ENCODE data around the gene SACS.
"Not testable (repeated sequence)": the region's sequence is repeated elsewhere in the genome, so short reads cannot be mapped to it uniquely, and the experiment has no call there.

SACS gene

DNA sequence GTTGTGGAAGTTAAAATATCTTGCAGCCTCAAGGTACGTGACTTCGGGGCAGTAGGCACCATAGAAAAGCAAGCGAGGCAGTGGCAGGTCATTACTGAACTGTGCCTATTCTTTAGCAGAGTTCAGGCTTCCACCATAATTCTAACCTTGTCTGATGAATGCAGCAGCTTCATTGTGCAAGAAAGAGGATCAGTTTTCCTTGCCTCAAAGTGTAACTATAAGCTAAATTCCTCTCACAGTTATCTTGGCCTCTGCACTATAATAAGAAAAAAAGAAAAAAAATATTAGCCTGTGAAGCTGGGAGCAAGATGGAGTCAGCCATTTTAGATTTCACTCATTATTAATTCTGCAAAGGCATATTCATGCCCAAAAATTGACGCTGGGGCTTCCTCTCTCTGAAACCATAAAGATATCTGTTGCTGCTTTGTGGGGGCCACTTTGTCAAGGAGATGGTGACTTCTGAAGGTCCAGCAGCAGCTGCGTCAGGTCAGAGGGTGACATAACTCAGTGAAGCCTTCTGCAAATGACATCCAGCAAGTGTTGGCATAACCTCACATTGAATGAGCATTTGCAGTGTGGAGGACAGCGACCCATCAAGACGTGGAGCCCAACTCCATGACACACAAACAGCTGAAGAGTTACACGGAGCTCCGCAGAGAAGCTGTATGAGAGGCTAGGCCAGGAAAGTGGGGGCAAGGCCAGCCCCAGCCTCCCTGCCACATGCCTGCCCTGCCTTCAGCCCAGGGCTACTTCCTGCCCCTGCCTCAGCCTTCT is 23.1 kb upstream of the SACS start:
- DNase-seq: no peak

DNA sequence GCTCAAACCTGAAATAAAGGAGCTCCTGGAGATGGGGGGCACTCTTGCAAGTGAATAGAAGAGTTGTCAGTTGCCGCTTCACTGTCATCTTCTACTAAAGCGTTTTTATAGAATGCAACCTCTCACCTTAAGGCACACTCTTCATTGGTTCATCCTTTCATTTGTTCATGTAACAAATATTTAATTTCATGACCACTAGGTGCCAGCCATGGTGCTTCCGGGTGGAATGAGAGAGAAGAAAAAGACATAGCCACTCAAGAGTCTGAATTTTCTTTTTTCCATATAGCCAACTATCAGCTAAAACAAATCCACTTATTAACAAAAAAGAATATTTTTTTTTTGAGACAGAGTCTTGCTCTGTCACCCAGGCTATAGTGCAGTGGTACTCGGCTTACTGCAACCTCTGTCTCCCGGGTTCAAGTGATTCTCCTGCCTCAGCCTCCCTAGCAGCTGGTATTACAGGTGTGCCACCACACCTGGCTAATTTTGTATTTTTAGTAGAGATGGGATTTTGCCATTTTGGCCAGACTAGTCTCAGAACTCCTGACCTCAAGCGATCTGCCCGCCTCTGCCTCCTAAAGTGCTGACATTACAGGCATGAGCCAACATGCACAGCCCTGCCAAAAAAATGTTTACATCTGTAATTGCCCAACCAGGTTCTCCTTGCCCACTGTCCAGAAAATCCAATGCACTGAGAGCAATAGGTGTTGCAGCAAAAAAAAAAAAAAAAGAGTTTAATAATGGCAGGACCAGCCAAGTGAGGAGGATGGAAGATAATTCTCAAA is 22.1 kb upstream of the SACS start:
- DNase-seq: no peak

DNA sequence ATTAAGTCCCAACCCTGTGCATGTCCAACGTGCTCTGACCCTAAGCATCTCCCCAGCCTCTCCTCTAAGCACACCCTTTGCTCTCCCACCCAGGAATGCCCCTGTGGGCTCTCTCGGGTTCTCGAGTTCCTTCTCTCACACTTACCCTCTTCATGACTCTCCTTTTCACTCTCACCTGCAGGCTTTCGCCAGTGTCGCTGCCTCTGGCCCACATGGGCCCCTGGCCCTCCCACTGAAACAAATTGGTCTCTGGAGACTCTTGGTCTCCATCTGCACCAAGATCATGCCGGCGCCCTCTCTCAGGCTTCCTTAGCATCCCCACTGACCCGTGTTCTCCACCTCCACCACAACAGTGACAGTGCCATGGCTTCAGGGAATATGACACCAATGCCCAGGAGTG is 19.6 kb upstream of the SACS start:
- no peak for DNase-seq

DNA sequence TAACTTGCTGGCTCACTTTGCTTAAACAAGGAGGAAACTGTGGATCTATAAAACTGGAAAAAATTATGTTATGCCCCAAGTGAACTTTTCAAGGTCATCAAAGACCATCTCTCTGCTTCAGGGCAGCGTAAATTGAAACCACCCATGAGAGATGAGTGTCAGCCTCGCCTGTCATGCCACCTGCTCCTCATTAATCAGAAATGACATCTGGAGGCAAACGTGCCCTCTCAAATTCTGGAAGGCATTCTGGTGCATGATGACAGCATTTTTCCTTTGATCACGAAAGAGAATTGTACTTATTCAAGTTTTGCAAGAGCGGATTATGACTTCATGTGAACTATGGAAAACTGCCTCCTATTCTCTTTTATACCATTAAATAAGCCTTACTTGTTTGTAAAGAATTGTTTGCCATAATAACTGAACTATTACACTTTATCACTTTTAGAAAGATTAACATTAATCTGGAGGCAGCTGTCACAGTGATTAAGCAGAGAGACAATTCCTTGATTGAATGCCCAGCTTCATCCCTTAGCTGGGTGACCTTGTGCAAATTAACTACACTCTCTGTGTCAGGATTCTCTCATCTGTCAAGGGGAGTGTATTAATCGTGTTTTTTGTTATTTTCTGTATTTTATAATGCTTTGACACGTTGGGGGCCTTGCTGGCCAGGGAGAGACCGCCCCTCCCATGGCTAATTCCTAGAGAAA is 17.0 kb upstream of the SACS start:
- DNase-seq: no peak

DNA sequence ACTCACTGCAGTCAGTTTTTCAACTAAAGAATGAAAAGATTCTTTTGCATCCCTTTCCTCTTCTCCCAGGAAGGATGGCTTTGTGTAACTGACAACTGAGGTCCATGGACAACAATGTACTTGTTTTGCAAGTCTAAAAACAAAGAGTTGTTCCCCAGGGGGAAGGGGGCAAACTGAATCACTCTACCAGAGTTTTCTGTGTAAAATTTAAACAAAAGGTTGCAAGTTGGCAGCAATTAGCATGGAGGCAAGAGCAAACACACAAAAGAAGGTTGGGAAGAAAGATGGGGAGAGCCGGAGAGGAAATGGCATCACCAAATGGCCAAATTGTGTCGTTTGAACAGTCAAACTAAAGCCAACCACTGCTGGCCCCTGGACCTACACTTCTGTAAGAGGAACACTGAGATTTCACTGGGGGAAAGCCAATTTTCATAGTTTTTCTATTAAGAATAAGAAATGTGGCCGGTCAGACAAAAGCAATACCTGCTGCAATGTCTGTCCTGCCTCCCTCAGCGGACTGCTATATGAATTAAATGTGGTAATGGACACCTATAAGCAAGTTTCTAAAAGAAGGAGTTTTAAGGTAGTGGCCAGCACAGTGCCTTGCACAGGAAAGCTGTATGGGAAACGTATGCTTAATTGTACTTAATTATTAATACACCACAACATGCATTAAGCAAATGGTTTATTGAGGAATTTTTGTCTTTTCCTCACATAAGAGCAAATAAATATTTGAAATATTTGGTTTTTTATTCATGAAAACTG is 16.1 kb upstream of the SACS start:
- DNase-seq: no peak

DNA sequence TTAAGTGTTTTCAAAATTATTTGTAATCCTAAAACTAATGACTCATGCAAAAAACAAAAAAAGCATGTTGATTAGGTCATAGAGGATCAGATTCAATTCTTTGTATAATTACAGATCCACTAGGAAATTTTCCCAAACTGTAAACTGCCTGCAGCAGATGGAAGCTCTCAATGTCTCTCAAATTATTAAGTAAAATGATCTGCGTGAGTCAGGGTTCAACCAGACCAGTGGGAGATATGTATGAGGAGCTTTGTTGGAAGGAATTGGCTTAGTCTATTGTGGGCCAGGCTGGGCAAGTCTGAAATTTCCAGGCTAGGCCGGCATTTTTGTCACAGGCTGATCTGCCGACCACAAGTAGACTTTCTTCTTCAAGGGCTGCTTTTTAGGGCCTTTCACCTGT is 14.4 kb upstream of the SACS start:
- DNase-seq: no peak

DNA sequence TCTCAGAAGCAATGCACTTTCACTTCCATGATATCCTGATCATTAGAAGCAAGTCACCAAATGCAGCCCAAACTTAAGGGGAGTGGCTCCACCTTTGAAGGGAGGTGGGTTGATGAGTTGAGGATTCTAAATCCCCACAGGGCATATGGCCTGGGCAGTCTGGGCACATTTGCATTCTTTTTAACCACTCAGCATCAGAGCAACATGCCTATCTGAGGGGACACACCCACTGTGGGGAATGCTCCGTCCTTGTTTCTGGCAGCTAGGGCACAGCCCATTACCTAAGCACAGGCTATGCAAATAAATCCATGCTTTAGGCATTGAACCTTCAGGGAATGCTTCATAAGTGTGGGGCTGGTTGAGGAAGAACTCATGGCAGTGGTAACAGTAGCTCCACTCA is 12.3 kb upstream of the SACS start:
- DNase-seq: no peak

DNA sequence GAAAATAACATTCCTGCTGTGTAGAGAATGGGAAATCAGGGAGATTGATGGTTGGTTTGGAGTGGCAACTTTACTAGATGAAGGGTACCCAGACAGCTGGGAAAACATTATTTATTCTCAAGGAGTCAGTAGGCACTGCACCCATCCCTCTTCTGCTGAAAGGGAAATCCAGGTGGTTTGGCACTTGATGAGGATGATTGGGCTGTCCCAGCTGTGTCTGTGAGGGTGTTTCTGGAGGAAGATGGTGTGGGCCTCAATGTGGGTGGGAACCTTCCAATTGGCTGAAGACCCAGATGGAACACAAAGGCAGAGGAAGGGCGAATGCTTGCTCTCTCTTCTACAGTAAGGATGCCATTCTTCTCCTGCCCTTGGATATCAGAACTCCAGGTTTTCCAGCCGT is 10.4 kb upstream of the SACS start:
- DNase-seq: no peak

DNA sequence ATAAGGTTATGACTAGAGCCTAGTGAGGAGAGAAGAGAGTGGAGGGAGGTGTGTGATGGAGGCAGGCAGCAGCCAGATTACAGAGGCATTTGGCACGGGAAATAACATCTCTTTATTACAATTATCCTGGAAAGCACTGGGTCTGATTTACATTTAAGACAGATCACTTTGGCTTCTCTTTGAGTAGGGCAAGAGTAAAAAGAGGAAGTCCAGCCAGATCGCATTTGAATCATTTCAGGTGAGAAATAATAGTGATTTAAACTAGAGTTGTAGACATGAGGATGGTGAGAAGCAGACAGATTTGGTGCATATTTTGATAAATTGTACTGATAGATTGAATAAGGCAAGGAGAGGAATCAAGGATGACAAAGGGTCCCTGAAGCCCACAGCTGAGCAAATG is 9.6 kb upstream of the SACS start:
- no peak for DNase-seq

DNA sequence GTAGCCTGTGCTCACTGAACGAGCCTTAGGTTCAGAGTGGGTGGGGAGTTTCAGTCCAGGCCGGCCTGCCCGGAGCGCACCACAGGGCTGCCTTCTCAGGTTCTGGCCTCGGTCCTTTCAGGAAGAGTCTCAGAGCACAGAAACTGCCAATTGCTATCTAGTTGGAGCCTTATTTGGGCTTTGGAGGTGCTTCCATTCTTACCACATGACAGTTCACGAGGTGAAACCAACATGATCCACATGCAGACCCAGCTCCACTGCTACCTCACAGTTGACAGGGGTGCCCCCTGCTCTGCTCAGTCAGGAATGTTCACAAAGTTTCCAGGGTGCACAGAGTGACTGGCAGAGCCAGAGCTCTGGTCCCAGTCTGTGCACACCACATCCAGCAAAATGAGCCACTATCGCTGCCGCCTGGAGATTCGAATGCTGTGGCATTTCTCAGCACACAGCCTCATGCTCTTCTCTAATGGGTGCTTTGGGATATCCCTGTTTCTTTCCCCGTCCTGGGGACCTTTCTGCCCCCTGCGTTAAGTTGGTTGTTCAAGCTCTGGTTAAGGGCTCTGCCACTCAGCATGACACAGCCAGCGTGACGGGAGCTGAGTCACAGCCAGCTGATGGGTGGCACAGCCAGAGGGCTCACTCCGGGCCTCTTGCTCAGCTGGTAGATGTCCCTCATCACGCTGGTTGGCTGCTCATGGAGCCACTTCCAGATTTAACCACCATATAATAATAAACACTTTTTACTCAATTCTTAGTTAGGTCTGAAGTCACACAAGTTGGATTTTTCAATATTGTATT is 7.5 kb upstream of the SACS start:
- no peak for DNase-seq

DNA sequence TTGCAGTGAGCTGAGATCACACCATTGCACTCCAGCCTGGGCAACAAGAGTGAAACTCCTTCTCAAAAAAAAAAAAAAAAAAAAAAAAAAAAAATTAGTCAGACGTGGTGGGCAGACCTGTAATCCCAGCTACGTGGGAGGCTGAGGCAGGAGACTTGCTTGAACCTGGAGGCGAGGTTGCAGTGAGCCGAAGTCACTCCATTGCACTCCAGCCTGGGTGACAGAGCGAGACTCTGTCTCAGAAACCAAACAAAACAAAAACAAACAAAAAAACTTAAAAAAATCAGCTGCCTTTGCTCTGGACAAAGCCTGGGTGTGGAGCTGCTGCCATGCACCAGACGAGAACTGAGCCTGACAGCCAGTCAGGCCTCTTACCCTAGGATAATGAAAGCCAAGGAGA is 6.8 kb upstream of the SACS start:
- DNase-seq: not testable (repeated sequence)

DNA sequence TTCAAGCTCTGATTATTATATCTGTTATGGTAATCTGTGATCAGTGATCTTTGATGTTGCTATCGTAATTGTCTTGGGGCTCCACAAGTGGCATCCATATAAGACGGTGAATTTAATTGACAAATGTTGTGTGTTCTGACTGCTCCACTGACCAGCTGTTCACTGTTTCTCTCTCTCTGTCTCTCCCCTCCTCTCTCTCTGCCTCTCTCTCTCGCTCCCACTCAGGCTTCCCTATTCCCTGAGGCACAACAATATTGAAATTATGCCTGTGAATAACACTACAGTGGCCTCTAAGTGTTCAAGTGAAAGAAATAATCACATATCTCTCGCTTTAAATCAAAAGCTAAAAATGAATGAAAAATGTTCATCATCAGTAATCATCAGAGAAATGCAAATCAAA is 4.4 kb upstream of the SACS start:
- DNase-seq: no peak

DNA sequence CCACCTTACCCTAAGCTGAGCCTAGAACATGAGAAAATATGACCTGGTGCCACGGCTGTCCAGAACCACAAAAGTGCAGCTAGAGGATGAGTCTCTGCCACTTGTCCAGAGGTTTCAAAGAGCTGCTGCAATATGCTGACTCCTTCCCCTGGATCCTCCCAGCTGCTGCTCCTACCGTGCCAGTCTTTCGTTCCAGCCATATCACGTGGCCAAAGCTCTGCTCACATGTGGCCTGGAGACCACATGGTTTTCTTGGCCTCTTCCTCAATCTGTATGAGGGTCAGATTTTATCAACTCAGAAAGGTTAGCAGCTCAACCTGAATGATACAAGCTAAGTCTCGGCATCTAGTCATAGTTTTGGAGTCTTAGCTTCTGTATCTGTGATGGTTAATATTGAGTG is 3.2 kb upstream of the SACS start:
- no peak for DNase-seq

DNA sequence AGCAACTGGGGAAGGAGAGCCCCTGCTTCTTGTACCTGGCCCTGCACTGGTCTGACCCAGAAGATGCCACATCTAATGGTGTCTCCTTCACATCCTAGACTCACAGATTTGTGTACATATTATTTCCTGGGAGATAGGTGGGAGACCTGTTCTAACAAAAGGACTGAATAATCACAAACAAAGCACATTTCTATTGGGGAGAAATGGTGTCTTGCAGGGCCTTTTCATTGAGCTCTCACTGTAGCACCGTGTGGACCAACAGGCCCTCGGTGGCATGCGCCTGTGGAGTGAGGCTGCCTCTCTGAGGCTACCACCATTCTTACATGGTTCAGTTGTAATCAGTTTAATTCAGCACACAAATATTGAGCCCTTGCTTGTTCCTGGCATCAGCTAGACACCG is 989 bp upstream of the SACS start:
- DNase-seq: no peak

DNA sequence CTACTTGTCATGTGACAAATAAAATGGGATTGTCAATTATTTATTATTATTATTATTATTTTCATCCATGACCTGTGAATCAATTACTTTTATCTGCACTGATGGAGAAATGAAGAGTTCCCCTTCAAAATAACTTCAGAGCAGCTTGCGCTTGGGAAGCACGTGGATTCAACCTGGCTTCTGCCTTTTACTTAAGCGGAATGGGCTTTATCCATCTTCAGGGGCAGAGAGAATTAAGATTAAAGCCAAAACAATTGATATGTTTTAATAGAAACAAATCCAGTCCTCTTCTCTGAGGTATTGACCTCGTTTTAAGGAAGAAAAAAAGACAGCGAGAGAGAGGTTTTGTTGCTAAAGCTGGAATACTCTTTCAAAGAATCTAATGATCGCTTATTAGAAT is 876 bp downstream of the SACS start:
- no peak for DNase-seq

DNA sequence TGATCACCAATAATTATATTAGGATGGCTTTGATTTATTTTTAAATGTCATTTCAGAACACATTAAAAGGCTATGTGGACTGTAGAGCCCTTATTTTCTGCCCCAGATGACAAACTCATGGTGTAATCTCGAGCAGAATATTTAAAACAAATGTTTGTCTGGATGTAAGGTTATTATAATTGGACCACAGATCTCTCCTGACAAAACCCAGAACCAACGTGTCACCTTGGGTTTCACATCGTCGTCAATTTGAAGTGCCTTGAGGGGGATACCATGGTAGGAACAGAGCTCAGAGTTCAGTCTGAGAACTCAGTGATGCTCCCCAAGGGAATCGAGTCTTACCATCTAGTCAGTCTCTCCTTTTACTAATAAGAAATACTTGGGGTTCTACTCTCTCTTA is 2.8 kb downstream of the SACS start:
- no peak for DNase-seq

DNA sequence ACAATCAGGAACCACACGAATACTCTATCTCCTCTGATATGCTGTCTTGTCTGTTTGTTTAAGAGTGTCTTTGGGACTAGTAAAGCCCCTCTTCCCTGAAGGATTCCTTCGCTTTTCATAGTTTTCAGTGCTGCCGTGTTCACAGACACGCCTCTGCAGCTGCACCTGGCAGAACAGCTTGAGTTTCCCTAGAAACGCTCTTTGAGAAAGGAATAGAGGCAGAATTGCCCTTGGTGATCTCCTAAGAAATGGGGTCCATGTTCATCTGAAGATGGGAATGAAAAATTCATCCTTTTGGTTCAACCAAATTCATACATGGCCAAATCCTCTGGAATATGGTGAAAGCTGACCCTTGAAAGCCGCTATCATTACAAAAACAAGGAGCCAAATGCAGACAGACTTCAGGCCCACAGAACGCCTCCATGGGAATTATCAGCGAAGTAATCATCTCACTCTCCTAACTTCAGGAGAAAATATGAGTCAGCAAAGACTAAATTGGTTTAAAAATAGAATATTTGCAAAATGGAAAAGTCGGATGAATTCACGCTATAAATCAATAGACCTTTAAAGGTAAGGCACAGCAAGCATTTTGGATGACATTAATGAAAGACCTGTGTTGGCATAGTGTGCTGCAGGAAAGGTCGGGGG is 5.5 kb downstream of the SACS start:
- DNase-seq: no peak

DNA sequence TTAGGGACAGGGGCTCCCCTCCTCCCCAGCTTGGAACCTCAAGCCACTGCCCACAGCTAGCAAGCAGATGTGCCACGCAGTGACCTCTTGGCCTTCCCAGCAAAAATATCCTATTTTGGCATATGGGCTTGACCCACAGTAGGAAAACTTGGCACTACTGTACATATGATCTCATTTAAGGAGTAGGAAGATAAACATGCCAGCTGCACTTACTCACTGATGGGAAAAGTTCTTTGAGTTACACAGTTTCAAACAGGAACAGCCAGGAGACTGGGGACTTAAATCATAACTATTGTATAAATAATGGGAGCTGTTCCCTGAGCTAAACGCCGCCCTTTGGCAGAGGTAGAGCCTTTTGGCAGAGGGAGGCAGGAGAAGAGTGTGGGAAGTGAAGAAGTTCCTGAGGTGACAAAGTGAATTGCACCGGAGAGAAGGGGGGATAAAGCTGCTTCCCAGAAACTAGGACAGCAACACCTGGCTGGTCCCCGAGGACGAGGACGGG is 6.1 kb downstream of the SACS start:
- no peak for DNase-seq

DNA sequence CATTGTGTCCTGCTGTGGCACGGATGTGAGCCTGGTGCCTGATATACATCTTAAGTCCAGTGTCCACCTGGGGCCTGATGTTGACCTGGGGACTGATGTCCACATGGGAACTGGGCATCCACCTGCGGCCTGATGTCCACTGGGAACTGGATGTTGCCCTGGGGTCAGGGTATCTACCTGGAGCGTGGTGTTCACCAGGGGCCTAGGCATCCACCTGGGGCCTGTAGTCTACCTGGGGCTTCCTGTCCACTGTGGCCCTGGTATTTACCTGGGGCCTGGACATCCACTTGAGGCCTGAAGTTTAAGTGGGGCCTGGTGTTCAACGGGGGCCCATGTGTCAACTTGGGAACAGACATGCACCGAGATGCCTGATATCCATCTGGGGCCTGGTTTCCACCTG is 11.9 kb downstream of the SACS start:
- no peak for DNase-seq

DNA sequence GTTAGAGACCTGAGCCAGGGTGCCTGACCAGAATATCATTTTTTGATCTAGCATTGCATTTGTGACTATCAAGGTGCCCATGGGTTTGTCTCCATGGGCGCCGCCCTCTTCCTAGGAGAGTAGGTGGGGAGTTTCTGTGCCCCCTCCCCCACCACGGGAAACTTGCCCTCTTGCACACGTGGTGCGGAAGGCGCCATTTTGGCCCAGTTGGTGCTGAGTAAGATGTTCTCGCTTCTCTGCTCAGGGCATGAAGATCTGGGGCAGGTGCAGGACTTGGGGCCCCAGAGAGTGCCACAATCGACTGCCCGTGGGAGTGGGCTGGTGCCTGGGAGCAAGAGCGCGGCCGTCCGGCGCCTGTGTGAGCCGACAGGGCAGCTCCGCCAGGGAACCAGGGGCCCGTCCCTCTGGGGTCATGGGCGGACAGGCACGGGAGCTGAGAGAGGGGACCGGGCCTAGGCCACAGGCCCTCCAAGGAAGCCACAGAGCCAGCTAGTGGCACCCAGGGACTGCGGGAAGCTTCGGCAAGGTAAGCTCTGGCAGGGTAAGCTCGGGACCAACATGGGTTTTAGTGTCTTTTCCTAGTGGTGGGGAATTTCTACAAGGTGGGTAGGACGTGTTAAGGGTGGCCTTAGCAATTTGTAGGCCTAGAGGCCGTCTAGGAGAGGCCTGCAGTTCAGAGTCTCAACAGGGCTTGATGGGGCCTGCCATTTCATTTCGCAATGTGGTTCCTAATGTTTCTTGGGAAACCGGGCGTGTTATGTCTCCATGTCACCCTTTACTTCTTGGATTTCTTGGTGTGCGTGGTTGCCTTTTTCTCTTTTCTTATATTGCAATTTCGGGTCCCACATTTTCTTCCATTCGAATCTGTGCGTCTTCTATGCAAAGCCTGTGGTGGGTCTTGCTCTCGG is 14.5 kb downstream of the SACS start:
- DNase-seq: no peak

DNA sequence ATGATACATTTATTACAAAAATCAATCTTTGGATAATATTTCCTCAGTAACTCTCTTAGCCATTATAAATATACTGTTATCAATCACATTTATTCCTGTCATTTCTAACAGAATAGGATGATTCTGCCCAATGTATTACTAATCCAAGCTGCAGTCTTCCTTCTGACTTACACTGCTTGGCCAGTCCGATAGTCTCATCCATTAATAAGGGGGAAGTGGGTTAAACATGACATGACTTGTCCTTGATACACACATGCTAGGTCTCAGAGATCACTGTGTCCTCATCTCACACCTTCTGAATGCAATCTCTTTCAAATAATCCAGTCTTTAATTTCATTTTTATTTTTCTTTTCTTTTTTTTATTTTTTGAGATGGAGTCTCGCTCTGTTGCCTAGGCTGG is 18.8 kb downstream of the SACS start:
- no peak for DNase-seq
